LNCaP clone FGC (cell line): Measurements from ENCODE around the gene CTBP1.

ENCODE experiments used
- DNase-seq: peaks from one replicate; pipeline ENCODE4 v3.0.0-alpha.2; 2011; ENCODE audit warnings: low read depth
- H3K4me3 ChIP-seq: 2 replicates; pipeline ENCODE4 v1.5.1; 2011; ENCODE audit warnings: mild to moderate bottlenecking, low read depth, low read length, control low read depth
- TF ChIP-seq, protein P1 (sequence below): IDR thresholded peaks from 2 replicates; pipeline ENCODE4 v1.5.1; 2012; ENCODE audit warnings: mild to moderate bottlenecking; ENCODE audit not compliant: control insufficient read depth, insufficient read depth; ENCODE audit errors: extremely low read depth

Gene CTBP1

DNA sequence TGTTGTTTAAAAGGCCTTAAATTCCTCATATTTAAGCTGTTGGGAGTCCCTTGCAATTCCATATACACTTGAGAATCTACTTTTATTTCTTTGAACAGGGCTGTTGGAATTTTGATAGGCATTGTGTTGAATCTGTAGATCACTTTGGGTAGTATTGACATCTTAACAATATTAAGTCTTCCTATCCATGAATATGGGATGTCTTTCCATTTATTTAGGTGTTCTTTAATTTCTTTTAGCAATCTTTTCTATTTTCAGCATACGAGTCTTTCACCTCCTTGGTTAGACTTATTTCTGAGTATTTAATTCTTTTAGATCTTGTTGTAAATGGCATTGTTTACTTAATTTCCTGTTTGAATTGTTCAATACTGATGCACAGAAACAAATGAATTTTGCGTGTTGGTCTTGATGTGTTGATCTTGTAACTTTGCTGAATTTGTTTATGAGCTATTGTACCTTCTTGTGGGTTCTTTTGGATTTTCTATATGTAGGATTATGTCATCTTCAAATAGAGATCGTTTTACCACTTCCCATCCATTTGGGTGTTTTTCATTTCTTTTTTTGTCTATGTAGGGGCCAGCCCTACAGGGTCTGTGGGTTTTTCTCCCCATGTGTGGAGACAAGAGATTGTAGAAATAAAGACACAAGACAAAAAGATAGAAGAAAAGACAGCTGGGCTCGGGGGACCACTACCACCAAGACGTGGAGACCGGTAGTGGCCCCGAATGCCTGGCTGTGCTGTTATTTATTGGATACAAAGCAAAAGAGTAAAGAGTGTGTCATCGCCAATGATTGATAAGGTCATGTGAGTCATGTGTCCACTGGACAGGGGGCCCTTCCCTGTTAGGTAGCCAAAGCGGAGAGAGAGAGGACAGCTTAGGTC is 18.2 kb upstream of the CTBP1 start:
- DNase-seq, result no peak
- no peak overlapping the region for H3K4me3 ChIP-seq
- TF ChIP-seq, protein P1, sequence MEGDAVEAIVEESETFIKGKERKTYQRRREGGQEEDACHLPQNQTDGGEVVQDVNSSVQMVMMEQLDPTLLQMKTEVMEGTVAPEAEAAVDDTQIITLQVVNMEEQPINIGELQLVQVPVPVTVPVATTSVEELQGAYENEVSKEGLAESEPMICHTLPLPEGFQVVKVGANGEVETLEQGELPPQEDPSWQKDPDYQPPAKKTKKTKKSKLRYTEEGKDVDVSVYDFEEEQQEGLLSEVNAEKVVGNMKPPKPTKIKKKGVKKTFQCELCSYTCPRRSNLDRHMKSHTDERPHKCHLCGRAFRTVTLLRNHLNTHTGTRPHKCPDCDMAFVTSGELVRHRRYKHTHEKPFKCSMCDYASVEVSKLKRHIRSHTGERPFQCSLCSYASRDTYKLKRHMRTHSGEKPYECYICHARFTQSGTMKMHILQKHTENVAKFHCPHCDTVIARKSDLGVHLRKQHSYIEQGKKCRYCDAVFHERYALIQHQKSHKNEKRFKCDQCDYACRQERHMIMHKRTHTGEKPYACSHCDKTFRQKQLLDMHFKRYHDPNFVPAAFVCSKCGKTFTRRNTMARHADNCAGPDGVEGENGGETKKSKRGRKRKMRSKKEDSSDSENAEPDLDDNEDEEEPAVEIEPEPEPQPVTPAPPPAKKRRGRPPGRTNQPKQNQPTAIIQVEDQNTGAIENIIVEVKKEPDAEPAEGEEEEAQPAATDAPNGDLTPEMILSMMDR, result no peak

DNA sequence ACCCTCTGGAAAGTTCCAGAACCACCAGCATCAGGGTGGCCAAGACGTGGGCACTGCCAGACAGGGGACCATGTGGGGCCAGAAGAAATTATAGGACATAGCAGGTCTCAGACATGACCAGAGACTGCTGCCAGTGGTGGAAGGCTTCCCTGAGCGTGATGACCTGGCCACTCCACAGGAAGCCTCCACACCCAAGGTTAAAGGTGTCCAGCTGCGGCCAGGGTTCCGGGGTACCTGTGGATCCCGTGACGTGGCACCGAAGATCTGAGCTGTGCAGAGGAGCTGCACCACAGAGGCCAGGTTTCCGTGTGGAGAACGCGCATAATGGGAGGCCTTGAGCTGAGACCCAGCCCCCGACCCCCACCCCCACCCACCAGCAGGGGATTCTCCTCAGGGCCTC is 16.4 kb upstream of the CTBP1 start:
- H3K4me3 ChIP-seq, result no peak overlapping the region
- TF ChIP-seq, protein P1, result no peak
- DNase-seq, result no peak

DNA sequence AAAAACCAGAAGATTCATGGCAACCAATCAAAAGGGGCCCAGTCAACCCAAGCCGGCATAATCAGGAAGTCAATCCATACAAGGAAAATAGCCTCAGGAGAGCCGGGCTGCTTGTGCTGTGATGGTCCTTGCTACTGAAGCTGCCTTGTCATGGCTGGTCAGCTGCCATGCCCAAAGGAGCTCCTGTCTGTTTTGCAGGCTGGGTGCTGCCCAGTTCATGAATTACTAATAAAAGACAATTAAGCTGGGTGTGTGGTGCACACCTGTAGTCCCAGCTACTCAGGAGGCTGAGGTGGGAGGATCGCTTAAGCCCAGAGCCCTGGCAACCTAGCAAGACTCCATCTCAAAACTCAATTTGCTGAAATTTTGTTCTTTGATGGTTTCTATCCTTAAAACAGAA is 16.0 kb upstream of the CTBP1 start:
- H3K4me3 ChIP-seq, result no peak overlapping the region
- TF ChIP-seq, protein P1, result no peak

DNA sequence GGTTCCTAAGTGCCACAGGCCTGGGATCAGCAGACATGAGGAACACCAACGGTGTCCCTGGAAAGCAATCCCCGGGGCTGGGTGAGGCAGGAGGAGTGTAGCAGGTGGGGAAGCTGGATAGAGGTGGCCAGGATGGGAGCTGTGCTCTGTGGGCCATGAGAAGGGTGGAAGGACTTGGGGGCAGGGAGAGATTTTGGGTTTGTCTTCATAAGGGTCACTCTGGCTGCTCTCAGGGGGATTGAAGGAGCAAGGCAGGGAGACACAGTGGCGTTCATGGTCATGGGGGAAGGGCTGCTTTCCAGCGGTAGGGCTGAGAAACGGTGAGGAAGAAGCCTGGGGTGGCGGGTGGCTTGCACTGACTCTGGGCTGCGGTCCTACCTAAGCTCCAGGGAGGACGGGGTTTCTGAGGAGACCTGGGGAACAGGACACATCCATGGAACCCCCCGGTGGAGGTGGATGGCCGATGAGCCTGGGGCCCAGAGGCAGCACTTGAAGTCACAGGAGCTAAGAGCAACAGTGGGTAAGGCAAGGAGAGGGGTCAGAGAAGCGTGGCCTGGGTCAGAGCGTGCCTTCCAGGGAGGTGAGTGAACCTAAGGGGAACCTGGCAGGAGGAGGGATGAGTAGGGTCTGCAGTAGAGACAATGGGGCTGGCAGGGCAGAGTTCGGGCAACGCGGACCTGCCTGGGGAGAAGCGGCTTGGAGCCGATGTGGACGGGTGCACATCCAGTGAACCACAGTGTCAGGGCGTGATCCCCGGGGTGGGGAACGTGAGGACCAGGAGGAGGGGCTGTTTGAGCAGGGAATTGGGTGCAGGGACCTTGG is 12.4 kb upstream of the CTBP1 start:
- no peak overlapping the region for H3K4me3 ChIP-seq
- TF ChIP-seq, protein P1, result no peak
- DNase-seq, result no peak

More for the DNA sequence above, 16.0 kb upstream of the CTBP1 start:
- DNase-seq, result no peak

DNA sequence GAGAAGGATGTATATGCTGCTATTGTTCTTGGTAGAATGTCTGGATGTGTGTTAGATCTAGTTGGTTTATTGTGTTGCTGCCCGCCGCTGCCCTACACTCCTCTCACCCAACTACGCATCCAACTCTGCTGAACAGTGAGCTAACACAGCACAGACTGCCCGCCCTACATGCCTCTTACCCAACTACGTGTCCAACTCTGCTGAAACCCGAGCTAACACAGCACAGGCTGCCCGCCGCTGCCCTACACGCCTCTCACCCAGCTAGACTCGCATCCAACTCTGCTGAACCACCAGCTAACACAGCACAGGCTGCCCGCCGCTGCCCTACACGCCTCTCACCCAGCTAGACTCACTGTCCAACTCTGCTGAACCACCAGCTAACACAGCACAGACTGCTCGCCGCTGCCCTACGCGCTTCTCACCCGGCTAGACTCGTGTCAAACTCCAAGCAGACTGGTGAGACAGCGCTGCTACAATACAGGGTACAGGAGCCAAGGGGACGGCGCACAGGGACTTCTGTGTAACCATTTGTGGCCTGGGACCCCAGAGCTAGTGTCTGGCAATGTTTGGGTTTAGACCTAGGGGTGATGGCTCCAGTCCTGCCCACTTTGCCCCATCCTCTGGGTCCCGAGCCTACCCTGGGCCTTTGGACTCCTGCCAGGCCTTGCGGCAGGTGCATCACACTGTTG is 11.6 kb upstream of the CTBP1 start:
- TF ChIP-seq, protein P1, result no peak
- no peak for DNase-seq
- H3K4me3 ChIP-seq, result no peak overlapping the region

DNA sequence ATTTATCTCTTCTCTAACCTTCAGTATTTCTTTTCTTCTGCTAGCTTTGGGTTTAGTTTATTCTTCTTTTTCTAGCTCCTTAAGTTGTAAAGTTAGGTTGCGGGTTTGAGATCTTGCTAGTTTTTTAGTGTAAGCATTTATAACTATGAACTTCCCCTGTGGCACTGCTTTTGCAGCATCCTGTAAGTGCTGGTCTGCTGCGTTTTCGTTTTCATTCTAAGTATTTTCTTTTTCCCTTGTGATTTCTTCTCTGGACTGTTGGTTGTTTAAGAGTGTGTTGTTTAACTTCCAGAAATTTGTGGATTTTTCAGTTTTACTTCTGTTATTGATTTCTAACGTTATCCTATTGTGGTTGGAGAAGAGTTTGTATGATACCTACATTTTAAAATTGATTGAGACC is 11.0 kb upstream of the CTBP1 start:
- DNase-seq, result no peak
- H3K4me3 ChIP-seq, result no peak overlapping the region
- TF ChIP-seq, protein P1, result no peak
